Mucosa of descending colon (tissue), 3 donors: ENCODE results near the gene FAM237B. TPM values are rescaled to one million over a fixed set of nuclear protein-coding genes. Genes with fewer than 3 reads are reported as not detected.

ENCODE experiments used
- ATAC-seq: fragments of 200-7000 bp; cut with Tn5 transposase; one replicate; pipeline ENCODE4 v1.9.1; 2020; ENCODE audit warnings: mild to moderate bottlenecking, moderate library complexity
- DNase-seq, 3 donors: peaks; one replicate each; pipeline ENCODE4 v3.0.0-alpha.2; 2020
- H3K36me3 ChIP-seq: fragments of 200-600 bp; one replicate; pipeline ENCODE4 v1.8.0; 2021; ENCODE audit warnings: low read depth, mild to moderate bottlenecking
- H3K4me1 ChIP-seq: fragments of 200-600 bp; one replicate; pipeline ENCODE4 v1.8.0; 2021; ENCODE audit warnings: low read depth, mild to moderate bottlenecking
- H3K4me3 ChIP-seq: fragments of 200-600 bp; one replicate; pipeline ENCODE4 v1.8.0; 2021; ENCODE audit warnings: mild to moderate bottlenecking
- H3K9me3 ChIP-seq: fragments of 200-600 bp; one replicate; pipeline ENCODE4 v1.8.0; 2021; ENCODE audit warnings: mild to moderate bottlenecking
- intact Hi-C, 2 donors: fragments of 100-400 bp; cut with DNase I in 1 of 2; cut with micrococcal nuclease in 1 of 2; formaldehyde crosslinking; loops; one replicate each; pipeline versions ENCODE4 v1.11.0 to v1.11.1; 2022; cut with DNase I, micrococcal nuclease
- total RNA-seq, 3 donors: library from RNA; stranded (reverse); fragmentation: NEBNext Ultra II Directional in 2 of 3; extraction: Animal tissue kit (Norgen Biotek cat#: 25700) in 2 of 3; gene quantifications; one replicate each; pipeline versions ENCODE4 v1.2.1 to v1.2.4, GENCODE V29; 2021 to 2023
- TF ChIP-seq, protein P1 (sequence below): fragments of 200-600 bp; IDR thresholded peaks from one replicate; pipeline ENCODE4 v1.8.0; 2022; ENCODE audit warnings: antibody characterized with exemption, mild to moderate bottlenecking
- donor health status: DM: no; HTN: no; CAD: no; lungs with moderate emphysema.
- donor health status: DM: no; HTN: no; CAD: no.
- donor health status: DM: no; HTN: yes; CAD: no.

FAM237B gene
- total RNA-seq, 3 donors from 2014 or later: not detected

DNA sequence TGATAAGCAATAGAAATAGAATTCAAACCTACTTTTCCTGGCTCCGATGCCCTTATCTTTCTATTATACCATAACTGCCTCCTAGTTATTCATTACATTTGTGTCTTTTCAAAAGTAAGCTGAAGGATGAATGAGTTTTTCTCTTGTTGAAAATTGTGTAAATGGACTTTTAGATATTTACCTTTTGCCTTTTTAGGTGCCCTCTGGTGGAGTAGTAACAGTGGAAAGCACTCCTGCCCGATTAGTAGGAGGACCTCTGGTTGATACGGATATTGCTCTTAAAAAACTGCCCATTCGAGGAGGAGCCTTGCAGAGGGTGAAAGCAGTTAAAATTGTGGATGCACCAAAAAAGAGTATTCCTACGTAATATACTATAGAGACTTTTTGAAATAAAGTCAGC is 11.2 kb downstream of the FAM237B start:
- TF ChIP-seq, protein P1, sequence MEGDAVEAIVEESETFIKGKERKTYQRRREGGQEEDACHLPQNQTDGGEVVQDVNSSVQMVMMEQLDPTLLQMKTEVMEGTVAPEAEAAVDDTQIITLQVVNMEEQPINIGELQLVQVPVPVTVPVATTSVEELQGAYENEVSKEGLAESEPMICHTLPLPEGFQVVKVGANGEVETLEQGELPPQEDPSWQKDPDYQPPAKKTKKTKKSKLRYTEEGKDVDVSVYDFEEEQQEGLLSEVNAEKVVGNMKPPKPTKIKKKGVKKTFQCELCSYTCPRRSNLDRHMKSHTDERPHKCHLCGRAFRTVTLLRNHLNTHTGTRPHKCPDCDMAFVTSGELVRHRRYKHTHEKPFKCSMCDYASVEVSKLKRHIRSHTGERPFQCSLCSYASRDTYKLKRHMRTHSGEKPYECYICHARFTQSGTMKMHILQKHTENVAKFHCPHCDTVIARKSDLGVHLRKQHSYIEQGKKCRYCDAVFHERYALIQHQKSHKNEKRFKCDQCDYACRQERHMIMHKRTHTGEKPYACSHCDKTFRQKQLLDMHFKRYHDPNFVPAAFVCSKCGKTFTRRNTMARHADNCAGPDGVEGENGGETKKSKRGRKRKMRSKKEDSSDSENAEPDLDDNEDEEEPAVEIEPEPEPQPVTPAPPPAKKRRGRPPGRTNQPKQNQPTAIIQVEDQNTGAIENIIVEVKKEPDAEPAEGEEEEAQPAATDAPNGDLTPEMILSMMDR: no peak
- DNase-seq (no peak), ATAC-seq (no peak)
- intact Hi-C loops: no loop called here
- Histone ChIP-seq H3K9me3 (no peaks in the 10 kb centered on the region), H3K36me3 (no peaks in the 10 kb centered on the region), H3K4me3 (no peak overlapping the region), H3K4me1 (no peaks in the 10 kb centered on the region)

DNA sequence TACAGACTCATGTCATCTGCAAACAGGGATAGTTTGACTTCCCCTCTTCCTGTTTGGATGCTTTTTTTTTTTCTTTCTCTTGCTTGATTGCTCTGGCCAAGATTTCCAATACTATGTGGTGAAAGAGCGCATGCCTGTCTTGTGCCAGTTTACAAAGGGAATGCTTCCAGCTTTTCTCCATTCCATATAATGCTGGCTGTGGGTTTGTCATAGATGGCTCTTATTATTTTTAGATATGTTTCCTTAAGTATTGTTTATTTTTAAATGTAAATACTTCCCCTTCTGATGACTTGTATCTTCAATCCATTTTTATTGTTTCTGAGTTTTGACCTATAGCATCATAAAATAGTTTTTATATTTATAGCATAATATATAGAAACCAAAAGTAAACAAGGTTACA is 17.9 kb downstream of the FAM237B start:
- Histone ChIP-seq H3K4me1 (no peaks in the 10 kb centered on the region), H3K36me3 (no peaks in the 10 kb centered on the region), H3K9me3 (no peaks in the 10 kb centered on the region), H3K4me3 (no peak overlapping the region)
- DNase-seq (no peak), ATAC-seq (peak; percentile 31)
- TF ChIP-seq, protein P1: no peak
- intact Hi-C loops: no loop called here

- DNase-seq (peak in 1 of 3 donors; percentile 37), ATAC-seq (peak; percentile 85)
- Histone ChIP-seq H3K36me3 (no peaks in the 10 kb centered on the region), H3K9me3 (no peaks in the 10 kb centered on the region), H3K4me1 (no peaks in the 10 kb centered on the region), H3K4me3 (no peak overlapping the region)
- TF ChIP-seq, protein P1: peak; percentile 24
- intact Hi-C loops: no loop called here
Observed at GRCh38 chr7:90298145-90299038, 22.7 kb downstream of the FAM237B start.

GRCh38 chr7:90290244-90291113 is 30.6 kb downstream of the FAM237B start:
- ATAC-seq: no peak
- no peaks in the 10 kb centered on the region for H3K4me1 ChIP-seq
- TF ChIP-seq, protein P1: no peak
- no peaks in the 10 kb centered on the region for H3K36me3 ChIP-seq
- no peak for DNase-seq
- intact Hi-C loops: no loop called here
- H3K9me3 ChIP-seq: no peaks in the 10 kb centered on the region
- H3K4me3 ChIP-seq: no peak overlapping the region

DNA sequence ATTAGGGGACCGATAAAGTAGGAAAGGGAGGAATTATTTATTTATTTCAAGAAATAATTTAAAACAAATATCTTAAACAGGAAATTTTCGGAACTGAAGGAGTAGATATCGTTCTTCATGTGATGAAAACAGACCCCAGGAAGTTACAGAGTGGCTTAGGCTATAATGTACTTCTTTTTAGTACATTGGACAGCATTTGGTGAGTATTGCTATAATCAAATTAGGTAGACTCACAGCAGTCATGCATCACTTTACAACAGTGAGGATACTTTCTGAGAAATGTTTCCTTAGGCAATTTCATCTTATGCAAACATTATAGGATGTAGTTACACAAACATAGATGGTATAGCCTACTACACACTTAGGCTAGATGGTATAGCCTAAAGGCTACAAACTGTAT is 33.0 kb downstream of the FAM237B start:
- no peaks in the 10 kb centered on the region for H3K36me3 ChIP-seq
- no peaks in the 10 kb centered on the region for H3K4me1 ChIP-seq
- intact Hi-C loops: no loop called here
- H3K4me3 ChIP-seq: no peak overlapping the region
- ATAC-seq (no peak), DNase-seq (no peak)
- TF ChIP-seq, protein P1: no peak
- no peaks in the 10 kb centered on the region for H3K9me3 ChIP-seq
